Tongue (tissue), 2 donors: Measurements from ENCODE around the gene PON3. TPM values are rescaled to one million over a fixed set of nuclear protein-coding genes. Genes with fewer than 3 reads are reported as not detected.
A peak's percentile ranks its signal among the peaks of the same experiment; 100 is the strongest.

Experiments used
- DNase-seq: peaks from one replicate; pipeline ENCODE4 v3.0.0-alpha.2; 2015
- total RNA-seq: library from RNA; depleted of rRNA; stranded (reverse); fragments of >200 nt; gene quantifications from one replicate; pipeline ENCODE4 v1.2.3, GENCODE V29; 2014

PON3 gene
- total RNA-seq, 1 donor from 2014 or later: 7.2 TPM

DNA sequence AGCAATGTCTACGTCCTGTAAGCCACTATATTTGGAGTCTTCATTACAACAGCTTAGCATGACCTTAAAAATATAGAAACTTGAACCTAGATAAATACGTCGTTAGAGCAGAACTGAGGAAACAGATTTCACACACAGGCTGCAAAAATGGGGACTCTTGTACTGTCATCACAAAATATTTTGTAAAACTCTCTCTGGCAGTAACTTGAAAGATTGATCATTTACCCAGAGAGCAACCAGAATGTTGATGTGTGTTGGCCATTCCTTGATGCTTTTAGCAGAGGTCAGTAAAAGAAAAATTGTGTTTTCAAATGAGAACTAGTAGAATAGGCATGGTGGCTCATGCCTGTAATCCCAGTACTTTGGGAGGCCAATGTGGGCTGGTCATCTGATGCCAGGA lies 57.3 kb downstream of the PON3 start:
- no peak for DNase-seq

DNA sequence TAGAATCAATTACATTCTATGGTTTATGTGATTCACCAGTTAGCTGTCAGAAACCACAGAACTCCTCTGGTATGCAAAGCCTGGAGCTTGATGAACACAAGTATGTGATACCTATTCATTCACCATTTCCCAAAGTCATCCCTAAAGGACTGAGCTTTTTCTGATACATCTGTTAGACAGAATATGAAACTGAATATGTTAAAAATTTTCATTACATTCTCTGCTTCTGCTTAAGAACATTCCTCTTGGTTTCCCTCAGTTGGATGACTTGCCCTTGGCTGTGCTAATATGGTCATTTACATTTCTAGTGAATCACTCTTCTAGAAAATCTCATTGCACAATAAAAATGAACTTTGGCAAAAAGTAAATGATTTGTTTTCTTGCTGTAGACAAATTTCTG lies 61.1 kb downstream of the PON3 start:
- no peak for DNase-seq

DNA sequence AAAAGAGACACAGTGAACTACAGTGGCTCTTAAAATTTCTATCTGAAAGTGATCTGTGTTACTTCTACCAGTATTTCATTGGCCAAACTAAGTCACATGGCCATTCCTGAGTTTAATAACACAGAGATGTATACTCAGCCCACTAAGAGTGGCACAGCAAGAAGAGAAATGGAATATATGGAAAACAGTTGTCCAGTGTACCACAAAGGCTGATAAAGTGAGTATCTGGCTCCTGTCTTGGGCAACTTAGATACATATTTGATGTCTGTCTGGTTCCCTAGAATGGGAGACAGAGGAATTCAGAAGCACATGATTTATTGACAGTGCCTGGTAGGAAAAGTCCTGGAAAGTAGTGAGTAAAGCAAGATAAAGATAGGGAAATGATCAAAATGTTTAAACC lies 61.7 kb downstream of the PON3 start:
- no peak for DNase-seq

DNA sequence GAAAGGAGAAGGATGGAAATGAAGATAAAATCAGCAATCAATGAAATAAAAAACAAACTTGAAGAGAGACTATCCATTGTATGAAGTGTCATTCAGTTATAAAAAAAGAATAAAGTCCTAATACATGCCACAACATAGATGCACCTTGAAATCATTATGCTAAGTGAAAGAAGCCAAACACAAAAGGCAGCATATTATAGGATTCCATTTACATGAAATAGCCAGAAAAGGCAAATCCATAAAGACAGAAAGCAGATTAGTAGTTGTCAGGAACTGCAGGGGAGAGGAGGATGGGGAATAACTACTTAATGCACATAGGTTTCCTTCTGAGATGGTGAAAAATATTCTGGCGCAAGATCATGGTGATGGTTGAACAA lies 65.2 kb downstream of the PON3 start:
- no peak for DNase-seq

DNA sequence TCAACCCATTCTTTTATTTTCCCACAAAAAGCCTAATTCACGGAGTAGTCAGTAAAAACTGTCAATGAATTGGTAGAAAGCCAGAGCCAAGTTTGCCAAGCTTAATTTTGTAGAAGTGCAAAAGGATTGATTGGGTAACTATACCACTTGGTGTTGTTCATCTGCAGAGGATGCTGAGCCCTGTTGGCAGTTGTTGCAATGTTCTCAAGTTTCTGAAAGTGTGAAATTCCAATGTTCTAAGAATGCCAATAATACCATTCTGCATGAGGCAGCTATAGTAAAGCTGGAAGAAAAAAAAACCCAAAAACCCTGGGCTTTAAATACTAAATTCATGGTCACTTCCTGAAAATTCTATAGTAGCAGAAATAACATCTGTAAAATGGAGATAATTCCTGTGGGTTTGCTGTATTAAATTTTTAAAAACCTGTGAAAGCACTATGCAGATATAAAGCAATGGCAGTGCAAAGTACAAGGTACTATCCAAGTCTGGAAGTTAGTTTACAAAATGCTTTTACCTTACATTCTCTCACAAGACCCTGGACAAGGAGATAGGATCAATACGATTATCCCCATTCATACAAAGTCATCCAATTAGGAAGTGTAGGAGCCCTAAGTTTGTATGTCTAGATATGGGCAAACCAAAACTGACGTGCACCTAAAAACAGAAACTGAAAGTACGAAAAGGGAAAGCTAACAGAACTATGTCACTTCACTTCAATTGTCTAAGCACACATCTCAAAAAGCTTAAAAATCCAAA lies 65.8 kb downstream of the PON3 start:
- DNase-seq: peak; percentile 91

DNA sequence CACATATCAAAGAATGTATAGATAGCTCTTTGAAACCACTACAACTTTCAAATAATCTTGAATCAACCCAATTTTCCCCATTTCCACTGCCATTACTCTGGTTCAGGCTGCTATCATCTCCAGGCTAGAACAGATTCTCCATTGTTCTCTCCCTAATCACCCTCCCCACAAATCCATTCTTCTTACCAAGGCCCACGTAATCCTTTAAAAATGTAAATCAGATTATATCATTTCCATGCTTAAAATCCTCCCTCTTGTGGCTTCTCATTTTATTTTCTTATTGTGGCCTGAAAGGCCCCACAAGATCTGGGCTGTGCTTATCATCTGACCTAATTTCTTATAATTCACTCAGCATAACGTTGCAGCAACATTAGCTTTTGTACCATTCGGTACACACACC lies 68.8 kb downstream of the PON3 start:
- DNase-seq: no peak

DNA sequence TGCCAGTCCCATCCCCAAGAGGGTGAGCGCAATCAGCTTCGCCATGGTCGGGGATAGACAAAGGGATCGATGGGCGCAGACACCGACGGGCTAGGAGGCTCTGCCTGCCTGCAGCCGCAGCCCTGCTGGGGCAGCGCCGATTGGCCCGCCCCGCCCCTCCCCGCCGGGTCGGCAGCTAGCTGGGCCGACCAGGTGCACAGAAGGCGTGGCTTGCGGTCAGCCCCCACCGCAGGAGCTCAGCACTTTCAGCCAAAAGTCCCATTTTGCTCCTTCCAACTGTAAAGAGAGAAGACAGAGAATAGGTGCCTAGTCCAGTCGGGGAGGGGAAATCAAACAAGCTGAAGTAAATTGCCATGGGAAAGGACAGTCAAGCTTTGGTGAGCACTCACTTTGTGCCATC lies 71.7 kb downstream of the PON3 start, which contains the start of gene PON1:
Gene PON1, minus strand, starts transcription at position 102 of the 400 bp plus-strand sequence. Its CDS starts 57 bp downstream, at position 45.
- no peak for DNase-seq

DNA sequence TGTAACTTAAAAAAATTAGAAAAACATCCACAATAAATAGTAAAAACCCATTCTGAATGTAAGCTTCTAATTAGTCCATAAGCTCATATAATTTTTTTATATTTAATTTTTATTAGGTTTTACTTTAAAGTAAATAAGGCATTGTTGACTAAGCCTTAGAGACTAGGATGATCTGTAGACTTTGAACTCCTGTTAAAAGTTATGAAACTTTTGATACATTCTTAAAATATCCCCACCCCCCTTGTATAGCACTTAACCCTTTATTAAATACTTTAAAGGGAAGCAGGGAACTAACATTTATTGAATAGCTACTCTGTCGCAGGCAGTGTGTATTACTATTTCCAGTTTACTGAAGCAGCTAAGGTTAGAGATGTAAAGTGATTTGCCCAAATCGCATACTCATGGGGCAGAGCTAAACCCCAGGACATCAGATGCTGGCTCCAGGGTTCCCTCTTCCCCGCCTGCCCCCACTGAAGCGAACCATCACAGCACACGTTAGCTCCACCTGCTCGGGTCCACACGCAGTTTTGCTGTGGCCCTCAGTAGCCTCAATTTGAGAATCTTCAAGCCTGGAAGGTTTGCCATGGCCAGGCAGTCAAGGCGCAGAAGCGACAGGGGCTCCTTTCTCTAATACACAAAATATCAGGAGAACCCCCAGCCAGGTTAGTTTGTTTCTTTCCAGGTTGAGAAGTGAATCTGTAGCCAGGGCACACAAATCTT lies 72.6 kb downstream of the PON3 start:
- no peak for DNase-seq

DNA sequence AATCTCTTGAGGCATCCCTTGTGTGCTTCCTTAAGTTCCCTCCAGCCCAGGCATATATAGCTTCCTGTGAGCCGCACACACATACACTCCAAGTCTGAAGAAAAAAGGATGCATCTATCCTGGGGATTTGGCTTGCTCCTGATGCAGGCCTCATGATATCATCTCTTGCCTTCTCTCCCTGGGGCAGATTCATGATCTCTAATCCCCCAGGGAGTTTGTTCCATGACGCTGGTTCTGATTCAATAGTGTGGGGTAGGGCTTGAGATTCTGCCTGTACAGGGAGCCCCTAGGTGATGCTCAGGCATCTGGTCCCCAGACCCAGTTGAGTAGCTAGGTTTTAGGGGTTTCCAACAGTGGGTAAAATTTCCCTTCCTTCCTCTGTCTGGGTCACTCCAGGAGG lies 73.3 kb downstream of the PON3 start:
- no peak for DNase-seq

DNA sequence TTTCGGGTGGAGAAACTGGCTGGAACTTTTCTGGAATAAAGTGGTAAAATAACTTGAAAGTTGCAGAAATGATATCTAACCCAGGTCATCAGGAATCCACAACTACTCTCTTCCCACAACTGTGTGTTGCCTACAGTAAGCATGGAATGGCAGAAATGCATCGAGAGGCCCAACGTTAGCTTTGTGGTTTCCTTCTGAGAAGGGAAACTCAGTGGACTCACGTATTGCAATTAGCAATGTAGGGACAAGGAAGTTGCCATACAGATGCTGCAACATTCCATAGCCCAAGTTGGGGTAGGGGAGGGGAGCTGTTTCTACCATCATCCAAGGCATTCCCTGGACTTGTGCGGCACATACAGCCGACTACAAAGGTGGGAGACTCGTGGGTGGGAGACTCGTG lies 73.8 kb downstream of the PON3 start:
- DNase-seq: no peak

DNA sequence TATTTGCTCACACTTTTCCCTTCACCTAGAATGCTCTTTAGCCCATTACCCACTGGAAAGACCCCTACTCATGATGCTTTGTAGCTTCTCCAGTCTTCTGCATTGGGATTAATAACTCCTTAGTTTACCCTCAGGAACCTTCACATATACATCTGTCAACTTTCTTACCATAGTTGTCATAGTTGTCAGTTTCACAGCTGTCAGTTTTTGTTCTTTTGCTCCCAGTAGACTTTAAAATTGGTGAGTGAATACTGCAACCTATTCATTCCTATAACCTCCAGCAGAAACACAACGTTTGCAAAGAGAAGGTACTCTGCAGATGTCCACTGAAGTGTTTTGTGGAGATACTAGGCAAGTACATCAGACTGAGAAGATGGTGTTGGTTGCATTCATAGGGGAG lies 74.5 kb downstream of the PON3 start:
- no peak for DNase-seq

DNA sequence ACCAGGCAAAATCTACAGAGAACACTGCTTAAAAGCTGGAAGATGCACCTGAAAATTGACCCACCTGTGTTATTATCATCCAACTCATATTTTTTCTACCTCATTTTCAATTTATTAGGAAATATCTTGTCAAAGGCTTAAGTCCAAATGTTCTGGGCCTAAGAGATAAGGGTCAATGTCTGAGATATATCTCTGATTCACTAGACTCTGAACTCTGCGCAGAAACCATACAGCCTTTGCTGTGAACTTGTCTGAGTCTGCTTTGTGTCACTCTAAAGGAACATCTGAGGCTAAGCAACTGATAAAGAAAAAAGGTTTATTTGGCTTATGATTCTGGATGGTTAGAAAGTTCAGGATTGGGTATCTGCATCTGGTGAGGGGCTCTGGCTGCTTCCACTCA lies 75.5 kb downstream of the PON3 start:
- DNase-seq: no peak

DNA sequence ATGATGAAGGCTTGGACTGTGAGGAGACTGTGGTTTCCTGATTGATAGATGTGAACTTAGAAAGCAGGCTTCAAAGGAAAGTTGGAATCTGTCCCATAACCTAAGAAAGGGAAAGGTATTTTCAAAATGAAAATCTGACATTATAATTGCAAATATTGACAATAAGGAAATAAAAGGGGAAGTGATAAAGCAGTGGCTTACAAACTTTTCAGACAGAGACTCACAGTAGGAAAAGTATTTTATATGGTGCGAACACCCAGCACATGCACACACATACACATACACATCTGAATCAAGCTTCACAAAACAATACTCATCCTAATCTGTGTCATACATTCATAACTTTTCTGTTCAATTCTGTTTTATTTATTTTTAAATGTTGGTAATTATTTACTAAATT lies 76.6 kb downstream of the PON3 start:
- no peak for DNase-seq

DNA sequence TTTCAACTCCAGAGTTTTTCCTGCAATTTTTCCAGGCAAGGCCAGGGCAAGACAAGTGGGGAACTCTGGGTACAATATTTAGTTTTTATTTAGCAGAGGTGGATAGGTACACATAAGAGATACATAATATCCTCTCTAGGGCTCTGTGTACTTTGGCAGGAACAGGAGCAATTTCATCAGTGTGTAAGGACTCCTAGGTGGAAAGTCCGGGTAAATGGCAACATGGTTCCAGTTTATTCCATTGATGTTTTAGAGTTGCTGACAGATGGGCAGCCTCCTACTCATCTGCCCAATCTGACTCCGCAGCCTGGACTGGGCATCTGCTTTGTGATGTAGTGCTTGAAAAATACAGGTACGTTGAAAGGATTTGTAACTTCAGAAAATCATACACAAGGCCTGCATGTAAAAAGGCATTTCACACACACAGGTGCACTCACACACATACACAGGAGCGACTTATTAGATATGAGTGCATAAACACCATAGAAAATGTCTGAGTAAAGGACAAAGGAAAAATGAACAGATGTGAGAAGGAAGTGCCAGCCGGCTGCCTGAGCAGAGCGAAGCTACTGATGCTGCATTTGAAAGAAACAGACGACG lies 77.6 kb downstream of the PON3 start:
- DNase-seq: no peak

DNA sequence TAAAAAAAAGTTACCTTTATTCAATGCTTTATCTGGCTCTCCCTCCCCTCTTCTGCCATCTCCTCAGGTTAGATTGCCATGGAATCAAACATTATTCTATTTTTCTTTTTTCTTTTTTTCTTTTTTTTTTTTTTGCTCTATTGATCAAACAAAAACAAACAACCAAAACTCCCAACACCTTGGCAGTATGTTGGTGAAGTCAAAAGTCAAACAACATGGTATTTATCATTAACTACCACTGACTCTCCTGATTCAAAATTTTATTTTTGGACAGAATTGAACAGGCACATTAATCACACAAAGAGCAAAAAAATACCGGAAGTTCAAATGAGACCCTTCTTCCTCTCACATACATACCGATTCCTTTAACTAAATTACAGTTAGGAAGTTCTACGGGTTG lies 78.2 kb downstream of the PON3 start:
- DNase-seq: no peak

DNA sequence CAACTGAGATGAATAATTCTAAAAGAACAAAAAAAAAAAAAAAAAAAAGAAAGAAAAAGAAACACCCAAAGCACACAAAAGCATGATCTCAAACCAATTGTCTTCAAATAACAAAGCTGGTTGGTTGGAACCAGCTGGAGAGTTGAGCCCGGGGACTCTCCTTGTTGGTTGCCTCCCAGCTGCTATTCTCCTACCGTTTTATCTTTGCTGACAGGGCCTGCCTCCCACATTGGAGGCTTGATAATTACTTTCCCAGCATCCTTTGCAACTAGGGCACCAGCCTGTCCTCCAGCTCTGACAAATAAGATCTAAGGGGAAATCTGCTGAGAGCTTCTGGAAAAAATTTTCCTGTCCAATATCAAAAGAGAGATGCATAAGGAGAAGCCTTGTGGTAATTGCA lies 78.6 kb downstream of the PON3 start:
- no peak for DNase-seq

DNA sequence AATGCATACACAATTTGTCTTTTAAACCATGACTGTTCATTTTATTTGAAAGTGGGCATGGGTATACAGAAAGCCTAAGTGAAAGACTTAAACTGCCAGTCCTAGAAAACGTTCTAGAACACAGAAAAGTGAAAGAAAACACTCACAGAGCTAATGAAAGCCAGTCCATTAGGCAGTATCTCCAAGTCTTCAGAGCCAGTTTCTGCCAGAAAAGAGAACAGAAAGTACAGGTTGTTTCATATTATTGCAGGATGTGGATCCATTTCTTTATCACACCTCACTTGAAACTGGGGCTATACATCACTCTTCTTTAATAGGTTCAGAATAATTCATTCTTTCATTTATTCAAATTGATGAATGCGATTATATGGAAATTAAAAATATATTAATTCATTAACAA lies 79.6 kb downstream of the PON3 start:
- DNase-seq: no peak

DNA sequence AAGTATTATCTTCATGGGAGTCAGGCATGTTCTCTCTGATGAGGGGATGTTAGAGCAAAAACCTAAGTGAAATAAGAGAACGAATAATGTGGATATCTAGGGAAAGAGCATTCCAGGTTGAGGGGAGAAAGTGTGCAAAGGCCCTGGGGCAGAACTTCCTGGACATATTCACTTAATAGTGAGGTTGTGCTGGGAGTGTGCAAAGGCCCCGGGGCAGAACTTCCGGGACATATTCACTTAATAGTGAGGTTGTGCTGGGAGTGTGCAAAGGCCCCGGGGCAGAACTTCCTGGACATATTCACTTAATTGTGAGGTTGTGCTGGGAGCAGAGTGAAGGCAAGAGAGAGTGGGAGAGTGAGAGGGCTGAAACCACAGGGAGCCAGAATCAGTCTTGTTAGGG lies 83.6 kb downstream of the PON3 start:
- DNase-seq: no peak

DNA sequence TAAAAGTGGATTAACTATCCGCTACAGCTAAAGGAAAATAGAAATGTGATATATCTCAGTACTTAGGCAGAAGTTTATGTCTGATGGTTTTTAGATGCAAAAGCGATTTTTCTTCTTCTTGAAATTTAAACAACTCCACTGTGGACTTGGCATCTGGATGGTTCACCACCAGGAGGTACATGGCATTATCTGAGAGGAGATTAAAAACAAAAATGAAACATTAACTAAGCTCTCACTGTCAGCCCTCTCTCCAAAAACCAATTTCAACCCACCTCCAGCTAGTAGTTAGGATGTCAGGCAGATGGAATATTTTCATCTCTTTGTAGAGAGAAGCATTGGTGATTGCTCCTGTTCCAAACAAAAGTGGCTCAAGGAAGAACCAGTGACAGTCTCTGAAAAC lies 84.8 kb downstream of the PON3 start:
- DNase-seq: no peak

DNA sequence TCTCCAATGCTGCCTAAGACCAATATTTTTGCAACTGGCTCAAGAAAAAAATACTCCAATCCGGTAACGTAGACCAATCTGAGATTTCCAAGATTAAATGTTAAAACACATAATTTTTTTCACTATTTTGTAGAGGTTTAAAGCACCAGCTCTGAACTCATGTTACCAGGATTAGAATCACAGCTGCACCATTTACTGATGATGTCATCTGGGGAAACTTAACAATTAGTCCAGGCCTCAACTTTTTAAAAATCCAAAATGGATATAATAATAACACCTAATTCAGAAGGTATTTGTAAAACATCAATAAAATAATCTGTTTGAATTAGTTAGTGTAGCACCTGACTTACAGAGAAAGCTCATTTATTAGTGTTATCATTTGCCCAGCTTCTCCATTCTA lies 86.2 kb downstream of the PON3 start:
- DNase-seq: peak; percentile 27
